ENCODE measurements around the gene GRIK4. TPM values are rescaled to one million over a fixed set of nuclear protein-coding genes. Genes with fewer than 3 reads are reported as not detected.
"Not testable (repeated sequence)": the region's sequence is repeated elsewhere in the genome, so short reads cannot be mapped to it uniquely, and the experiment has no call there.

Gene GRIK4
- total RNA-seq, 1 donor from 2014 or later: not detected

DNA sequence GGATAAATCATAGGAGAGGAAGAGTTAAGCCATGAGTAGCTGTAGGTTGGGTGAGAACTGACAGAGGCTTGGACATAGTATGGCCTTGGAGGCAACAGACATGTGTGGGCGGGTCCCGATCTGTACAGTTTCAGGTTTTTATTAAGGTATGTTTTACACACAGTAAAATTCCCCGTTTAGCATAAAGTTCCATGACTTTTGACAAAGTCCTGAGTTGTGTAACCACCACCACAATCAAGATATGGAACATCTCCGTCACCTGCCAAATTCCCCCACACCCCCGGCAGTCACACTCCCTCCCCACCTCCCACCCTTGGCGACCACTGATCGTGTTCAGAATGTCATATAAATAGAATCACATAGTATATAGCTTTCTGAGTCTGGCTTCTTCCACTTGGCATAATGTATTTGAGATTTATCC lies 68.1 kb downstream of the GRIK4 start:
- no peak for DNase-seq (ENCODE audit: low spot score)
- no peak overlapping the region for H3K4me3 Mint-ChIP-seq (ENCODE audit: low read depth)
- H3K27me3 Mint-ChIP-seq (ENCODE audit: low read depth): peaks cover 2% of the 10 kb centered on the region
- H3K27ac Mint-ChIP-seq: no peak overlapping the region
- intact Hi-C loops (cut with micrococcal nuclease): no loop called here
- peaks cover 7% of the 10 kb centered on the region for H3K9me3 Mint-ChIP-seq
- H3K4me1 Mint-ChIP-seq (ENCODE audit: low read depth): peaks cover 6% of the 10 kb centered on the region
- H3K36me3 Mint-ChIP-seq (ENCODE audit: low read depth): no peaks in the 10 kb centered on the region

DNA sequence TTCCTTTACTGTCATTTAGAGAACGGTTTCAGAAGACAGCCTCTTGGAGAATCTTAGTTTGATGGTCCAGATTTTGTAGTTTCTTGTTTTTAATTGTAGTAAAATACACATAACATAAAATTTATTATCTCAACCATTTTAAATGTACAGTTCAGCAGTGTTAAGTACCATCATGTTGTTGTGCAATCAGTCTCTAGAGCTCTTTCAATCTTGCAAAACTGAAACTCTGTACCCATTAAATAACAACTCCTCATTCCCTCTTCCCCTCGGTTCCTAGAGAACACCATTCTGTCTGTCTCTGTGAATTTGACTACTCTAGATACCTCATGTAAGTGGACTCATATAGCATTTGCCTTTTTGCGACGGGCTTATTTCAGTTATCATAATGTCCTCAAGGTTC lies 69.8 kb downstream of the GRIK4 start:
- H3K36me3 Mint-ChIP-seq (ENCODE audit: low read depth): no peaks in the 10 kb centered on the region
- no peak overlapping the region for H3K4me3 Mint-ChIP-seq (ENCODE audit: low read depth)
- peaks cover 5% of the 10 kb centered on the region for H3K27me3 Mint-ChIP-seq (ENCODE audit: low read depth)
- no peak overlapping the region for H3K27ac Mint-ChIP-seq
- H3K4me1 Mint-ChIP-seq (ENCODE audit: low read depth): peaks cover 6% of the 10 kb centered on the region
- peaks cover 7% of the 10 kb centered on the region for H3K9me3 Mint-ChIP-seq
- no peak for DNase-seq (ENCODE audit: low spot score)
- intact Hi-C loops (cut with micrococcal nuclease): no loop called here

DNA sequence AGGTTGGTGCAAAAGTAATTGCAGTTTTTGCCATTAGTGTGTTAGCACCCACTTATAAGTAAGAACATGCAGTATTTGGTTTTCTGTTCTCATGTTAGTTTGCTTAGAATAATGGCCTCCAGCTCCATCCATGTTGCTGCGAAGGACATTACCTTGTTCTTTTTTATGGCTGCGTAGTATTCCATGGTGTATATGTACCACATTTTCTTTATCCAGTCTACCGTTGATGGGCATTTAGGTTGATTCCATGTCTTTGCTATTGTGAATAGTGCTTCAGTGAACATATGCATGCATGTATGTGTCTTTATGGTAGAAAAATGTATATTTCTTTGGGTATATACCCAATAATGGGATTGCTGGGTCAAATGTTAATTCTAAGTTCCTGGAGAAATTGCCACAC lies 71.0 kb downstream of the GRIK4 start:
- H3K9me3 Mint-ChIP-seq; intact Hi-C loops (cut with micrococcal nuclease); DNase-seq (ENCODE audit: low spot score); H3K27ac Mint-ChIP-seq; H3K4me1 Mint-ChIP-seq (ENCODE audit: low read depth); H3K27me3 Mint-ChIP-seq (ENCODE audit: low read depth); H3K36me3 Mint-ChIP-seq (ENCODE audit: low read depth); H3K4me3 Mint-ChIP-seq (ENCODE audit: low read depth): not testable (repeated sequence)

DNA sequence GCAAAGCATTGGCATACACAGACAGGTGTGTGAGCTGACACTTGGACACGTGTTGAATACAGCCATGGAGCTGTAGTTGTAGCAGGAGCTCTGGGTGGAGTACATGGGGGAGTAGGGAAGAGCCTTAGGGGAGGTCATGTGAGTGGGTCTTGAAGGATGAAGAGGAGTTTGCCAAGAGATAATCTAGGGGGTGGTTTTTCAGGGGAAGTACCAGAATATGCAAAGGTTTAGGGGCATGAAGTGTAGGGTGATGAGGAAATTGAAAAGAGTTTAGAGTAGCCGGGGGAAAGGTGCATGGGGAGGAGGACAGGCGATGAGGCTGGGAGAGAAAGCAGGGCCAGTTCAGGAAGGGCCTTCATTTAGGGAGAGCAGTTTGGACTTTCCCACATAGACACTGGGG lies 74.5 kb downstream of the GRIK4 start:
- Mint-ChIP-seq H3K27me3 (ENCODE audit: low read depth) (peaks cover 5% of the 10 kb centered on the region), H3K27ac (no peak overlapping the region), H3K36me3 (ENCODE audit: low read depth) (no peaks in the 10 kb centered on the region), H3K4me1 (ENCODE audit: low read depth) (peaks cover 2% of the 10 kb centered on the region), H3K9me3 (peaks cover 7% of the 10 kb centered on the region), H3K4me3 (ENCODE audit: low read depth) (no peak overlapping the region)
- DNase-seq (ENCODE audit: low spot score): no peak
- intact Hi-C loops (cut with micrococcal nuclease): no loop called here

- Mint-ChIP-seq H3K4me1 (ENCODE audit: low read depth) (no peaks in the 10 kb centered on the region), H3K27ac (no peak overlapping the region), H3K36me3 (ENCODE audit: low read depth) (no peaks in the 10 kb centered on the region), H3K27me3 (ENCODE audit: low read depth) (peaks cover 4% of the 10 kb centered on the region), H3K9me3 (peaks cover 7% of the 10 kb centered on the region), H3K4me3 (ENCODE audit: low read depth) (no peak overlapping the region)
- intact Hi-C loops (cut with micrococcal nuclease): no loop called here
- DNase-seq (ENCODE audit: low spot score): no peak
Measured at GRCh38 chr11:120586728-120587127, 75.2 kb downstream of the GRIK4 start.

DNA sequence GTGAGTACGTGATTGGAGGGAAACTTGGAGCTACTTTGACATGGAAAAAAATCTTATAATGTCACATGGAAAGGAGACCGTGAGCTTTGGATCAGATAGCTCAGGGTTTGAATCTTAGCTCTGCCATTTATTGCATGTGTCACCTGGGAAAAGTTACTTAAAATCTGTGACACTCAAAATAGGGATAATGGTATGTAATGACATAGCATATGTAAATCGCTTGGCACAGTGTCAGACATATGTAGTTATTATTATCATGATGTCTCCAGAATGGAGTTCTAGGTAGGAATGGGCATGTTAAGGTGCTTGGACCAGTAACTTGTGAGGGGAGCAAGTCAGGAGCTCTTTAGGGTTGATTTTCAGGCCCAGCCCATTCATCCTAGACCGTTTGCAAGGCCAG lies 75.8 kb downstream of the GRIK4 start:
- no peak overlapping the region for H3K4me3 Mint-ChIP-seq (ENCODE audit: low read depth)
- no peak overlapping the region for H3K27ac Mint-ChIP-seq
- DNase-seq (ENCODE audit: low spot score): no peak
- no peaks in the 10 kb centered on the region for H3K4me1 Mint-ChIP-seq (ENCODE audit: low read depth)
- H3K36me3 Mint-ChIP-seq (ENCODE audit: low read depth): no peaks in the 10 kb centered on the region
- peaks cover 5% of the 10 kb centered on the region for H3K27me3 Mint-ChIP-seq (ENCODE audit: low read depth)
- intact Hi-C loops (cut with micrococcal nuclease): no loop called here
- peaks cover 7% of the 10 kb centered on the region for H3K9me3 Mint-ChIP-seq

- peaks cover 9% of the 10 kb centered on the region for H3K27me3 Mint-ChIP-seq (ENCODE audit: low read depth)
- peaks cover under 1% of the 10 kb centered on the region for H3K9me3 Mint-ChIP-seq
- no peaks in the 10 kb centered on the region for H3K36me3 Mint-ChIP-seq (ENCODE audit: low read depth)
Measured at GRCh38 chr11:120589376-120589775, 77.8 kb downstream of the GRIK4 start.

DNA sequence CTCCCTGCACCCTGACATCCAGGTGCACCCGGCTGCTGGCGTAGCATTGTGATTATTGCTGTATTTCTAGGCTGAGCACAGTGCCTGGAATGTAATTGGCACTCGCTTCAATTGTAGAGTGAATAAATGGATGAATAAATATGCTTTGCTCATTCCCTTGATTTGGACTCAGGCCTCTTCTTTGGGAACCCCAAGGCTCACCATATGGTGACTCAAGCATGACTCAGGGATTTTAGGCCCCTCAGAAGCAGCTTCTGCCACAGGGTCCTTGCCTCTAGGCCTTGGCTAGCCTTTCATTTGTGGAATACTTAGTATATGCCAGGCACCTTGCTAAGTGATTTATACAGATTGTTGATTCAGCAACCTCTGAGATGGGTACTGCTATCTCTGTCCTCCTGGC lies 78.9 kb downstream of the GRIK4 start:
- Mint-ChIP-seq H3K36me3 (ENCODE audit: low read depth) (no peaks in the 10 kb centered on the region), H3K4me1 (ENCODE audit: low read depth) (no peaks in the 10 kb centered on the region), H3K9me3 (no peaks in the 10 kb centered on the region), H3K27ac (no peak overlapping the region), H3K27me3 (ENCODE audit: low read depth) (peaks cover 9% of the 10 kb centered on the region), H3K4me3 (ENCODE audit: low read depth) (no peak overlapping the region)
- intact Hi-C loops (cut with micrococcal nuclease): no loop called here
- DNase-seq (ENCODE audit: low spot score): no peak

More at GRCh38 chr11:120589376-120589775, 77.8 kb downstream of the GRIK4 start:
- intact Hi-C loops (cut with micrococcal nuclease): no loop called here
- Mint-ChIP-seq H3K4me1 (ENCODE audit: low read depth) (no peaks in the 10 kb centered on the region), H3K27ac (no peak overlapping the region), H3K4me3 (ENCODE audit: low read depth) (no peak overlapping the region)
- no peak for DNase-seq (ENCODE audit: low spot score)

- Mint-ChIP-seq H3K4me1 (ENCODE audit: low read depth) (no peaks in the 10 kb centered on the region), H3K27ac (no peak overlapping the region), H3K4me3 (ENCODE audit: low read depth) (no peak overlapping the region), H3K36me3 (ENCODE audit: low read depth) (no peaks in the 10 kb centered on the region), H3K27me3 (ENCODE audit: low read depth) (peaks cover 8% of the 10 kb centered on the region), H3K9me3 (no peaks in the 10 kb centered on the region)
- DNase-seq (ENCODE audit: low spot score): no peak
- intact Hi-C loops (cut with micrococcal nuclease): no loop called here
Measured at GRCh38 chr11:120594746-120595145, 83.2 kb downstream of the GRIK4 start.

- H3K27ac Mint-ChIP-seq: no peak overlapping the region
- H3K4me3 Mint-ChIP-seq (ENCODE audit: low read depth): no peak overlapping the region
- peaks cover 8% of the 10 kb centered on the region for H3K27me3 Mint-ChIP-seq (ENCODE audit: low read depth)
- intact Hi-C loops (cut with micrococcal nuclease): no loop called here
- H3K4me1 Mint-ChIP-seq (ENCODE audit: low read depth): no peaks in the 10 kb centered on the region
- DNase-seq (ENCODE audit: low spot score): no peak
- H3K9me3 Mint-ChIP-seq: no peaks in the 10 kb centered on the region
- H3K36me3 Mint-ChIP-seq (ENCODE audit: low read depth): no peaks in the 10 kb centered on the region
Measured at GRCh38 chr11:120595557-120595956, 84.0 kb downstream of the GRIK4 start.

- Mint-ChIP-seq H3K4me3 (ENCODE audit: low read depth) (no peak overlapping the region), H3K36me3 (ENCODE audit: low read depth) (no peaks in the 10 kb centered on the region)
- intact Hi-C loops (cut with micrococcal nuclease): no loop called here
Measured at GRCh38 chr11:120597250-120598215, 86.0 kb downstream of the GRIK4 start.

DNA sequence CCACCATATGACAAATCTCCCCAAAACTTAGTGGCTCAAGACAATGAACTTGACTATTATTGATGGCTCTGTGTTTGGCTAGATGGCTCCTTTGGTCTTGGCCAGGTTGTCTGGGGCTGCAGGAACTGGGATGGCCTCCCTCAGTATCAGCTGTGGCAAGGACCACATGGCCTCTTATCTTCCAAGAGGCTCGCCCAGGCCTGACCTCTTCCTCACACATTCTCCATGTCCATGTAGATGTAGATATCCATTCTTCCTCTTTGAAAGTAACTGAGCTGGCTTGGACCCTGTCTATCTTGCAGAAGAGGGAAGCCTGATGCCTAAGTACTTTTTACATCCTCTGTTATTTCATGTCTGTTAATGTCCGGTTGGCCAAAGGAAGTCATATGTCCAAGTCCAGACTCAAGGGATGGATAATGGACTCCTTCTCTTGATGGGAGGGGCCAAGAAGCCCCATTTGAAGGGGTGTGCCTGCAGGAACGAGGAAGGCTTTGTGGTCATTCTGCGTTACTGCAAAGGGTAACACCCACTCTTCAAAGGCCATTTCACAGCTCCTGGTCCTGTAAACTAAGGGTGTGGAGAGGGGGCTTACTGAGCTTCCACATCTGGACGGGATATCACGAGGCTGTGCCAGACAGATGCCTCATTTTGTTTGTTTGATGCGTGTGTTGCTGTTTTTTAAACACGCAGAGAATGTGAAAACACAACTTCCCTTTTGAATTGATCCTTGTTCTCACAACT lies 87.1 kb downstream of the GRIK4 start:
- no peak for DNase-seq (ENCODE audit: low spot score)
- H3K9me3 Mint-ChIP-seq: no peaks in the 10 kb centered on the region
- H3K27me3 Mint-ChIP-seq (ENCODE audit: low read depth): peaks cover 4% of the 10 kb centered on the region
- intact Hi-C loops (cut with micrococcal nuclease): no loop called here
- no peaks in the 10 kb centered on the region for H3K4me1 Mint-ChIP-seq (ENCODE audit: low read depth)
- H3K27ac Mint-ChIP-seq: no peak overlapping the region
- no peak overlapping the region for H3K4me3 Mint-ChIP-seq (ENCODE audit: low read depth)
- no peaks in the 10 kb centered on the region for H3K36me3 Mint-ChIP-seq (ENCODE audit: low read depth)

More at GRCh38 chr11:120597250-120598215, 86.0 kb downstream of the GRIK4 start:
- H3K4me1 Mint-ChIP-seq (ENCODE audit: low read depth): no peaks in the 10 kb centered on the region
- H3K27me3 Mint-ChIP-seq (ENCODE audit: low read depth): peaks cover 6% of the 10 kb centered on the region
- no peaks in the 10 kb centered on the region for H3K9me3 Mint-ChIP-seq
- no peak for DNase-seq (ENCODE audit: low spot score)
- no peak overlapping the region for H3K27ac Mint-ChIP-seq

GRCh38 chr11:120599816-120600420 lies 88.4 kb downstream of the GRIK4 start:
- Mint-ChIP-seq H3K9me3 (no peaks in the 10 kb centered on the region), H3K36me3 (ENCODE audit: low read depth) (no peaks in the 10 kb centered on the region), H3K27ac (no peak overlapping the region), H3K4me1 (ENCODE audit: low read depth) (no peaks in the 10 kb centered on the region), H3K27me3 (ENCODE audit: low read depth) (peaks cover 2% of the 10 kb centered on the region), H3K4me3 (ENCODE audit: low read depth) (no peak overlapping the region)
- DNase-seq (ENCODE audit: low spot score): no peak
- intact Hi-C loops (cut with micrococcal nuclease): no loop called here

Measured in activated T-helper 2 cell treated with anti-CD3 and anti-CD28 coated beads, Interferon-gamma antibody, Interleukin-2, Interleukin-4, amounts not matched to agents 10 μg/mL and 5 μg/mL and 100 μg/mL, durations not matched to agents 14 hours and 24 hours and 36 hours (primary cell).